Gastrocnemius medialis (tissue), 4 donors: Measurements from ENCODE around the gene MCF2L. TPM values are rescaled to one million over a fixed set of nuclear protein-coding genes. Genes with fewer than 3 reads are reported as not detected.

Experiments
- ATAC-seq, 2 donors: fragments of 150-250 bp; one replicate each; pipeline ENCODE4 v1.9.1; 2016
- DNase-seq, 2 donors: peaks; one replicate each; pipeline ENCODE4 v3.0.0-alpha.2; 2019
- H3K27ac ChIP-seq, 4 donors: fragments of 200-600 bp; sonication (generic); 1 replicate in 1 of 4; 2 replicates in 3 of 4; pipeline ENCODE4 v1.5.1; 2016 to 2018; ENCODE audit warnings: mild to moderate bottlenecking in 2 of 4, moderate library complexity in 1 of 4
- H3K27me3 ChIP-seq, 3 donors: fragments of 200-600 bp; sonication (generic) in 2 of 3; 1 replicate in 1 of 3; 2 replicates in 2 of 3; pipeline versions ENCODE4 v1.5.1 to v1.6.0; 2016 to 2019; ENCODE audit warnings: mild to moderate bottlenecking in 1 of 3, moderate library complexity in 1 of 3
- H3K36me3 ChIP-seq, 2 donors: fragments of 200-600 bp; sonication (generic) in 1 of 2; one replicate each; pipeline ENCODE4 v1.5.1; 2017 to 2018
- H3K4me1 ChIP-seq, 2 donors: fragments of 200-600 bp; sonication (generic) in 1 of 2; one replicate each; pipeline ENCODE4 v1.5.1; 2016 to 2017; ENCODE audit warnings: mild to moderate bottlenecking in 2 of 2
- H3K4me3 ChIP-seq, 4 donors: fragments of 200-600 bp; sonication (generic) in 3 of 4; 1 replicate in 1 of 4; 2 replicates in 3 of 4; pipeline ENCODE4 v1.5.1; 2016 to 2019; ENCODE audit warnings: mild to moderate bottlenecking in 2 of 4
- H3K9me3 ChIP-seq, 3 donors: fragments of 200-600 bp; sonication (generic) in 2 of 3; 1 replicate in 1 of 3; 2 replicates in 2 of 3; pipeline ENCODE4 v1.5.1; 2016 to 2019
- POLR2A ChIP-seq, 2 donors: fragments of 450-650 bp; IDR thresholded peaks; one replicate each; pipeline ENCODE4 v1.6.1; 2017; ENCODE audit warnings: antibody characterized with exemption in 2 of 2, mild to moderate bottlenecking in 2 of 2, moderate library complexity in 2 of 2
- in situ Hi-C, 4 donors: fragments of 200-750 bp; cut with MboI; loops; one replicate each; pipeline versions ENCODE4 v1.15.0 to v1.8.0; 2017; ENCODE audit warnings: low sequenced_read_pairs in 4 of 4
- intact Hi-C: fragments of 100-400 bp; cut with DNase I; formaldehyde crosslinking; loops from one replicate; pipeline ENCODE4 v1.15.1; 2023; ENCODE audit warnings: low total_unique reads
- total RNA-seq, 4 donors: library from RNA; depleted of rRNA; stranded (reverse); fragments of >200 nt; gene quantifications; one replicate each; pipeline versions ENCODE4 v1.1.0 to v1.2.3, GENCODE V29; 2016
- TF ChIP-seq, protein P1 (sequence below), 5 experiments: fragments of 450-650 bp in 3 of 5; fragments of 200-600 bp in 2 of 5; sonication (generic) in 2 of 5; IDR thresholded peaks in 4 of 5; conservative IDR thresholded peaks in 1 of 5; 1 replicate in 4 of 5; 2 replicates in 1 of 5; pipeline ENCODE4 v1.5.1; 2016 to 2019; ENCODE audit warnings: antibody characterized with exemption in 5 of 5, mild to moderate bottlenecking in 3 of 5, moderate library complexity in 3 of 5

MCF2L gene
- total RNA-seq, 4 donors from 2014 or later = 16.1 to 21.2 (median 19.4) TPM

DNA sequence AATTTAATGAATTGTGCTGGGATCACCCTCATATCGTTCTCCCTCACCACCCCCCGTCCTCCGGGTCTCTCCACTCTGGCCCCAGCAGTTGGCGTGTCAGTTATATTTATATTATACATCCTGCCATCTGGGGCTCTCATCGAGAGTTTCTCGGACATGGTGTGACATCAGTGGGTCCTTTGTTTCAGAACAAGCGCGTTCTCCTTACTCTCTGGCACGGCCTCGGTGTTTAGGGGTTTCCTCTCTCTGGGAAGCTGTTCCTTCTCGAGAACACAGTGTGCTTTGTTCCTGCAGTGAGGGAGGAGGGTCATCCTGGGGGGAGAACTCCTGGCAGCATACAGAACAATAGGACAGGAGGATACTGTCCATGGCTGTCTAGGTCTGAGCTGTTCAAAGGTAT, 9.8 kb upstream of the MCF2L start:
- peak overlapping the region; percentile 74 to 80 (median 78) for H3K27ac ChIP-seq
- TF ChIP-seq, protein P1, sequence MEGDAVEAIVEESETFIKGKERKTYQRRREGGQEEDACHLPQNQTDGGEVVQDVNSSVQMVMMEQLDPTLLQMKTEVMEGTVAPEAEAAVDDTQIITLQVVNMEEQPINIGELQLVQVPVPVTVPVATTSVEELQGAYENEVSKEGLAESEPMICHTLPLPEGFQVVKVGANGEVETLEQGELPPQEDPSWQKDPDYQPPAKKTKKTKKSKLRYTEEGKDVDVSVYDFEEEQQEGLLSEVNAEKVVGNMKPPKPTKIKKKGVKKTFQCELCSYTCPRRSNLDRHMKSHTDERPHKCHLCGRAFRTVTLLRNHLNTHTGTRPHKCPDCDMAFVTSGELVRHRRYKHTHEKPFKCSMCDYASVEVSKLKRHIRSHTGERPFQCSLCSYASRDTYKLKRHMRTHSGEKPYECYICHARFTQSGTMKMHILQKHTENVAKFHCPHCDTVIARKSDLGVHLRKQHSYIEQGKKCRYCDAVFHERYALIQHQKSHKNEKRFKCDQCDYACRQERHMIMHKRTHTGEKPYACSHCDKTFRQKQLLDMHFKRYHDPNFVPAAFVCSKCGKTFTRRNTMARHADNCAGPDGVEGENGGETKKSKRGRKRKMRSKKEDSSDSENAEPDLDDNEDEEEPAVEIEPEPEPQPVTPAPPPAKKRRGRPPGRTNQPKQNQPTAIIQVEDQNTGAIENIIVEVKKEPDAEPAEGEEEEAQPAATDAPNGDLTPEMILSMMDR (IDR thresholded peaks at IDR 0.05 in 4 of 5, conservative IDR thresholded peaks at IDR 0.05 in 1 of 5) = no peak
- TF ChIP-seq POLR2A (IDR thresholded peaks at IDR 0.05) = peak; percentile 17 to 61
- DNase-seq = no peak
- H3K4me3 ChIP-seq = no peak overlapping the region
- H3K4me1 ChIP-seq = peaks cover 0 to 6% of the 10 kb centered on the region in 2 donors
- peaks cover 0 to 3% (median 0%) of the 10 kb centered on the region in 3 donors for H3K27me3 ChIP-seq
- H3K36me3 ChIP-seq = no peaks in the 10 kb centered on the region
- peak; percentile 79 to 80 for ATAC-seq
- intact Hi-C loops (no loop called here), in situ Hi-C loops (no loop called here)
- H3K9me3 ChIP-seq = no peaks in the 10 kb centered on the region

DNA sequence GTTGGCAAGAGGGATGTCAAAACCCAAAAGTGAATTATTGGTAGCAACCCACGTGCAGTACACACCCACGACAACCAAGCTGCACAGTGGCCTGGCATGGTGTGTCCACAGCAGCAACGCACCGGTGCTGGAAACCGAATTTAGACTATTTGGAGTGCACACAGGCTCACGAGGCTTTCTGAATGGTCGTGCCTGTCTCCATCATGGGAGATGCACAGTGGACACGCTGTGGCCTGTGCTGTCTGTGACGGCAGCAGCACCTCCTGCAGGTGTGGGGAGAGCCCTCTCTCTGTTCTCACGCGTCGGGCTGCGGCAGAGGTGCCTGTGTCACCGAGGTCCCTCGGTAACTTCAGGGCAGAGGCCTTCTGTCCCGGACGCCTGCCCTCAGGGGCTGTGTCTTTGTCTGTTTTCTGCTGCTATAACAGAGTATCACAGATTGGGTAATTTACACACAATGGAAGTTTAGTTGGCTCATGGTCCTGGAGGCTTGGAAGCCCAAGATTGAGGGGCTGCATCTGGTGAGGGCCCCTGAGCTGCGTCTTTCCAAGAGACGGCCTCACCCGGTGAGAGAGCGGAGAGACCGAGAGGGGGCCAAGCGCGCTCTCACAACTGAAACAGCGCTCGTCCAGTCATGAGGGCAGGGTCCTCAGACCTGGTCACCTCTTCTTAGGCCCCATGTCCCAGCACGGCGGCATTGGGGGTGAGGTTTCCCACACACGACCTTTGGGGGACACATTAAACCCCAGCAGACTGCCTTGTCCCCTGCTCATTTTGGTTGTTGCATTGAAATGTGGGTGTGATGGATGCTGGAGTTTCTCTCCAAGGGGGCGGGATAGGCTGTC, 9.1 kb upstream of the MCF2L start:
- Histone ChIP-seq H3K36me3 (no peaks in the 10 kb centered on the region), H3K4me3 (no peak overlapping the region), H3K27me3 (peaks cover 0 to 3% (median 2%) of the 10 kb centered on the region in 3 donors), H3K9me3 (no peaks in the 10 kb centered on the region), H3K27ac (peak overlapping the region; percentile 59 to 77 (median 70)), H3K4me1 (peaks cover 0 to 11% of the 10 kb centered on the region in 2 donors)
- TF ChIP-seq, protein P1 (IDR thresholded peaks at IDR 0.05 in 4 of 5, conservative IDR thresholded peaks at IDR 0.05 in 1 of 5) = no peak
- no peak for TF ChIP-seq POLR2A (IDR thresholded peaks at IDR 0.05)
- ATAC-seq (no peak), DNase-seq (no peak)
- in situ Hi-C loops (no loop called here), intact Hi-C loops (no loop called here)

DNA sequence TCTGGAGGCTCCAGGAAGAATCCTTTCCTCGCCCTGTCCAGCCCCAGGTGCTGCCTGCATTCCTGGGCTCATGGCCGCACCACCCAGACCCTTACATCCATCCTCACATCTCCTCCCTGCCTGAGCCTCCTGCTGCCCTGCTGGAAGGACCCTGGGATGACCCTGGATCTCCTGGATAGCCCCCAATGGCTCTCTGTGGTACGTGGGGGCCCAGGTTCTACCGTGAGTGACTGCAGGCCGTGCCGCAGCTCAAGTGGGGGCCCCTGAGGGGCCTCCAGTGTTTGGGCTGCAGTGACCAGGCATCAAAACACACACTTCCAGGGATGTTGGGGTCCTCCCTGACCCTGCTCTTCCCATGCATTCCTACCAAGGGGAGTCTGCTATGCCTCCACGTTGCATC, 8.3 kb upstream of the MCF2L start:
- peaks cover 0 to 6% (median 4%) of the 10 kb centered on the region in 3 donors for H3K27me3 ChIP-seq
- TF ChIP-seq POLR2A (IDR thresholded peaks at IDR 0.05) = no peak
- TF ChIP-seq, protein P1 (IDR thresholded peaks at IDR 0.05 in 4 of 5, conservative IDR thresholded peaks at IDR 0.05 in 1 of 5) = no peak
- ATAC-seq (no peak), DNase-seq (no peak)
- no peaks in the 10 kb centered on the region for H3K36me3 ChIP-seq
- in situ Hi-C loops (no loop called here), intact Hi-C loops (no loop called here)
- H3K27ac ChIP-seq = peak overlapping the region; percentile 59 to 77 (median 70)
- peaks cover 0 to 11% of the 10 kb centered on the region in 2 donors for H3K4me1 ChIP-seq
- H3K9me3 ChIP-seq = no peaks in the 10 kb centered on the region
- H3K4me3 ChIP-seq = no peak overlapping the region

DNA sequence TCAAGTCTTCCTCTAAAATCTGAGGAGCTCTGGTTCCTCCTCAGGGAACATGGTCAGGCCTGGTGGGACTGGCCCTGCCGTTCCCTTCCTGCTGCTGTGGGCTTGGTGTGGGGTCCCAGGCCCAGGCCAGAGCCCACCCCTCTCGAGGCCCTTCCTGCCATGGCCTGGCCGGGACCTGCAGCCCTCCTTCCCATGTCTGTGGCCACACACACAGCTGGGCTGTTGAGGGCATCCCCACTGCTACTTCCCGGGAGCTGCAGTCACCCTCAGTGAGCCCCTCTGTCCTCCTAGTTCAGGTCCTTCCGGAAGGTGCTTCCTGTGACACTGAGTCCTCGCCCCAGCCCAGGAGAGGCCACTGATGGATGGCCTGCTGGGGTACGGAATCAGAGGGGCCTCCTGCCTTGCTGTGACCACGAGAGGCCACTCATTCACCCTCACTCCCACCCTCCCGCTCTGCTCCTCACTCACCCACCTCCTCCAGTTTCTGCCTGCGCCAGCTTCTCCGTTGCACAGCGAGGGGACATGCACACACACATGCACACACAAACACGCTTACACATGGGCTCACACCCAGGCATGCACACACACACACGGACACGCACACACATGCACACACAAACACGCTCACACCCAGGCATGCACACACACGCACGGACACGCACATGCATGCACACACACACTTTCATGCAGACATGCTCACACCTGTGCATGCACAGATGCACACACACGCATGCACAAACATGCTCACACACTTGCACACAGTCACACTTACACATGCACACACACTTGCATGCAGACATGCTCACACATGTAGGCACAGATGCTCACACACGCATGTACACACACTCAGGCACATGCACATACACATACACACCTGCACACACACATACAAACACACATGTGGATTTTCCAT, 7.3 kb upstream of the MCF2L start:
- DNase-seq (peak in 1 of 2 donors; percentile 4), ATAC-seq (no peak)
- Histone ChIP-seq H3K27ac (peak overlapping the region in 3 of 4 donors; percentile 31 to 71 (median 70)), H3K4me1 (peaks cover 0 to 11% of the 10 kb centered on the region in 2 donors), H3K4me3 (no peak overlapping the region), H3K27me3 (peaks cover 0 to 11% (median 7%) of the 10 kb centered on the region in 3 donors), H3K36me3 (no peaks in the 10 kb centered on the region), H3K9me3 (no peaks in the 10 kb centered on the region)
- intact Hi-C loops (no loop called here), in situ Hi-C loops (no loop called here)
- TF ChIP-seq, protein P1 (IDR thresholded peaks at IDR 0.05 in 4 of 5, conservative IDR thresholded peaks at IDR 0.05 in 1 of 5) = no peak
- TF ChIP-seq POLR2A (IDR thresholded peaks at IDR 0.05) = no peak
